ENCODE data around the gene SLC25A28. TPM values are rescaled to one million over a fixed set of nuclear protein-coding genes. Genes with fewer than 3 reads are reported as not detected.

SLC25A28 gene
- polyA plus RNA-seq, 1 donor from 2014 or later: 79.9 TPM

- H3K36me3 ChIP-seq (ENCODE audit: insufficient read depth, low read length): no peaks in the 10 kb centered on the region
- no peak overlapping the region for H3K9ac ChIP-seq (ENCODE audit: low read length)
- H3K4me2 ChIP-seq (ENCODE audit: low read length): no peak overlapping the region
- no peaks in the 10 kb centered on the region for H4K20me1 ChIP-seq (ENCODE audit: insufficient read depth)
- no peaks in the 10 kb centered on the region for H3K27me3 ChIP-seq (ENCODE audit: insufficient read depth, low read depth, low read length)
- no peaks in the 10 kb centered on the region for H3F3A ChIP-seq (ENCODE audit: insufficient read depth, low read length, poor library complexity, severe bottlenecking)
- no peak overlapping the region for H3K27ac ChIP-seq (ENCODE audit: low read length)
- TF ChIP-seq SMC3 (conservative IDR thresholded peaks at IDR 0.05; ENCODE audit: poor library complexity): no peak
- no peak for TF ChIP-seq MXI1 (conservative IDR thresholded peaks at IDR 0.05; ENCODE audit: poor library complexity, severe bottlenecking)
- TF ChIP-seq POLR2AphosphoS5 (IDR thresholded peaks at IDR 0.05): no peak
- TF ChIP-seq TAF1 (IDR thresholded peaks at IDR 0.05; ENCODE audit: low read depth): no peak
- TF ChIP-seq, protein P1, sequence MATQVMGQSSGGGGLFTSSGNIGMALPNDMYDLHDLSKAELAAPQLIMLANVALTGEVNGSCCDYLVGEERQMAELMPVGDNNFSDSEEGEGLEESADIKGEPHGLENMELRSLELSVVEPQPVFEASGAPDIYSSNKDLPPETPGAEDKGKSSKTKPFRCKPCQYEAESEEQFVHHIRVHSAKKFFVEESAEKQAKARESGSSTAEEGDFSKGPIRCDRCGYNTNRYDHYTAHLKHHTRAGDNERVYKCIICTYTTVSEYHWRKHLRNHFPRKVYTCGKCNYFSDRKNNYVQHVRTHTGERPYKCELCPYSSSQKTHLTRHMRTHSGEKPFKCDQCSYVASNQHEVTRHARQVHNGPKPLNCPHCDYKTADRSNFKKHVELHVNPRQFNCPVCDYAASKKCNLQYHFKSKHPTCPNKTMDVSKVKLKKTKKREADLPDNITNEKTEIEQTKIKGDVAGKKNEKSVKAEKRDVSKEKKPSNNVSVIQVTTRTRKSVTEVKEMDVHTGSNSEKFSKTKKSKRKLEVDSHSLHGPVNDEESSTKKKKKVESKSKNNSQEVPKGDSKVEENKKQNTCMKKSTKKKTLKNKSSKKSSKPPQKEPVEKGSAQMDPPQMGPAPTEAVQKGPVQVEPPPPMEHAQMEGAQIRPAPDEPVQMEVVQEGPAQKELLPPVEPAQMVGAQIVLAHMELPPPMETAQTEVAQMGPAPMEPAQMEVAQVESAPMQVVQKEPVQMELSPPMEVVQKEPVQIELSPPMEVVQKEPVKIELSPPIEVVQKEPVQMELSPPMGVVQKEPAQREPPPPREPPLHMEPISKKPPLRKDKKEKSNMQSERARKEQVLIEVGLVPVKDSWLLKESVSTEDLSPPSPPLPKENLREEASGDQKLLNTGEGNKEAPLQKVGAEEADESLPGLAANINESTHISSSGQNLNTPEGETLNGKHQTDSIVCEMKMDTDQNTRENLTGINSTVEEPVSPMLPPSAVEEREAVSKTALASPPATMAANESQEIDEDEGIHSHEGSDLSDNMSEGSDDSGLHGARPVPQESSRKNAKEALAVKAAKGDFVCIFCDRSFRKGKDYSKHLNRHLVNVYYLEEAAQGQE (IDR thresholded peaks at IDR 0.05; ENCODE audit: borderline replicate concordance): no peak
- no peak for TF ChIP-seq RAD21 (conservative IDR thresholded peaks at IDR 0.05)
- TF ChIP-seq EP300 (conservative IDR thresholded peaks at IDR 0.05; ENCODE audit: poor library complexity, severe bottlenecking): no peak
- no peak for TF ChIP-seq CTCF (IDR thresholded peaks at IDR 0.05; ENCODE audit: poor library complexity, severe bottlenecking)
- TF ChIP-seq EZH2 (IDR thresholded peaks at IDR 0.05; ENCODE audit: borderline replicate concordance, insufficient read depth, low read length, poor library complexity, severe bottlenecking): no peak
- no peak overlapping the region for H2AFZ ChIP-seq (ENCODE audit: low read depth, low read length)
- no peaks in the 10 kb centered on the region for H3K9me2 ChIP-seq (ENCODE audit: insufficient read depth, low read length)
- no peak overlapping the region for H3K4me3 ChIP-seq (ENCODE audit: low read length)
- no peaks in the 10 kb centered on the region for H3K9me3 ChIP-seq (ENCODE audit: low read length)
- no peaks in the 10 kb centered on the region for H3K79me2 ChIP-seq (replicated peaks; ENCODE audit: insufficient read depth, low read length)
Observed at GRCh38 chr10:99665304-99665703, 45.1 kb upstream of the SLC25A28 start.

GRCh38 chr10:99661377-99661763 lies 41.1 kb upstream of the SLC25A28 start:
- no peaks in the 10 kb centered on the region for H3K9me3 ChIP-seq (ENCODE audit: low read length)
- H3K27me3 ChIP-seq (ENCODE audit: insufficient read depth, low read depth, low read length): no peaks in the 10 kb centered on the region
- no peaks in the 10 kb centered on the region for H3F3A ChIP-seq (ENCODE audit: insufficient read depth, low read length, poor library complexity, severe bottlenecking)
- no peaks in the 10 kb centered on the region for H3K79me2 ChIP-seq (replicated peaks; ENCODE audit: insufficient read depth, low read length)
- no peaks in the 10 kb centered on the region for H3K9me2 ChIP-seq (ENCODE audit: insufficient read depth, low read length)
- no peak overlapping the region for H3K9ac ChIP-seq (ENCODE audit: low read length)
- TF ChIP-seq RAD21 (conservative IDR thresholded peaks at IDR 0.05): no peak
- TF ChIP-seq, protein P1 (IDR thresholded peaks at IDR 0.05; ENCODE audit: borderline replicate concordance): no peak
- TF ChIP-seq MXI1 (conservative IDR thresholded peaks at IDR 0.05; ENCODE audit: poor library complexity, severe bottlenecking): no peak
- TF ChIP-seq EP300 (conservative IDR thresholded peaks at IDR 0.05; ENCODE audit: poor library complexity, severe bottlenecking): no peak
- TF ChIP-seq TAF1 (IDR thresholded peaks at IDR 0.05; ENCODE audit: low read depth): no peak
- no peak for TF ChIP-seq EZH2 (IDR thresholded peaks at IDR 0.05; ENCODE audit: borderline replicate concordance, insufficient read depth, low read length, poor library complexity, severe bottlenecking)
- no peak for TF ChIP-seq CTCF (IDR thresholded peaks at IDR 0.05; ENCODE audit: poor library complexity, severe bottlenecking)
- TF ChIP-seq SMC3 (conservative IDR thresholded peaks at IDR 0.05; ENCODE audit: poor library complexity): no peak
- no peak for TF ChIP-seq POLR2AphosphoS5 (IDR thresholded peaks at IDR 0.05)
- H3K27ac ChIP-seq (ENCODE audit: low read length): no peak overlapping the region
- no peaks in the 10 kb centered on the region for H4K20me1 ChIP-seq (ENCODE audit: insufficient read depth)
- no peak overlapping the region for H2AFZ ChIP-seq (ENCODE audit: low read depth, low read length)
- peak overlapping the region; percentile 4 for H3K4me3 ChIP-seq (ENCODE audit: low read length)
- no peak overlapping the region for H3K4me2 ChIP-seq (ENCODE audit: low read length)
- no peaks in the 10 kb centered on the region for H3K36me3 ChIP-seq (ENCODE audit: insufficient read depth, low read length)

All from neural cell (in vitro differentiated cells).